Stimulated activated CD8-positive, alpha-beta memory T cell treated with anti-CD3 and anti-CD28 coated beads, Interleukin-15, amount 100 ng/mL, for 4 hours (primary cell): ENCODE data around the gene STX16.
"Not testable (repeated sequence)": the region's sequence is repeated elsewhere in the genome, so short reads cannot be mapped to it uniquely, and the experiment has no call there.

Source experiments
- DNase-seq, 2 donors: peaks; one replicate each; pipeline ENCODE4 v3.0.0-alpha.2; 2020; ENCODE audit warnings: low read depth in 2 of 2

The STX16 gene

GRCh38 chr20:58636396-58636982, 14.6 kb upstream of the STX16 start:
- no peak for DNase-seq

- no peak for DNase-seq
Measured at GRCh38 chr20:58636983-58637421, 14.1 kb upstream of the STX16 start.

GRCh38 chr20:58637466-58638213, 13.4 kb upstream of the STX16 start:
- DNase-seq: no peak

- DNase-seq: no peak
Measured at GRCh38 chr20:58638467-58639181, 12.5 kb upstream of the STX16 start.

GRCh38 chr20:58639182-58640146, 11.6 kb upstream of the STX16 start:
- DNase-seq: no peak

- no peak for DNase-seq
Measured at GRCh38 chr20:58640446-58640845, 10.6 kb upstream of the STX16 start.

- no peak for DNase-seq
Measured at GRCh38 chr20:58642441-58642840, 8.6 kb upstream of the STX16 start.

- DNase-seq: not testable (repeated sequence)
Measured at GRCh38 chr20:58642896-58643295, 8.2 kb upstream of the STX16 start.

- DNase-seq: no peak
Measured at GRCh38 chr20:58645412-58645968, 5.6 kb upstream of the STX16 start.

GRCh38 chr20:58646257-58646656, 4.8 kb upstream of the STX16 start:
- DNase-seq: no peak

- DNase-seq: no peak
Measured at GRCh38 chr20:58646703-58647102, 4.4 kb upstream of the STX16 start.

- no peak for DNase-seq
Measured at GRCh38 chr20:58647162-58647795, 3.8 kb upstream of the STX16 start.

GRCh38 chr20:58647796-58648501, 3.1 kb upstream of the STX16 start:
- no peak for DNase-seq

GRCh38 chr20:58648502-58648825, 2.6 kb upstream of the STX16 start:
- not testable (repeated sequence) for DNase-seq

GRCh38 chr20:58649288-58650180, 1.5 kb upstream of the STX16 start:
- DNase-seq: no peak

- DNase-seq: no peak
Measured at GRCh38 chr20:58650181-58650775, 805 bp upstream of the STX16 start.

GRCh38 chr20:58651559-58651945, 469 bp downstream of the STX16 start:
- DNase-seq: no peak

GRCh38 chr20:58651946-58652605, 993 bp downstream of the STX16 start:
- peak; percentile 39 to 46 for DNase-seq
